ENCODE data around the gene SFRP5.
A peak's percentile ranks its signal among the peaks of the same experiment; 100 is the strongest.

Gene SFRP5

GRCh38 chr10:97737770-97738265 is 34.0 kb downstream of the SFRP5 start:
- no peaks in the 10 kb centered on the region for H3K27me3 ChIP-seq (replicated peaks; ENCODE audit: control insufficient read depth, insufficient read depth, low read length)
- H3K4me3 ChIP-seq (replicated peaks; ENCODE audit: low read depth, low read length), result peak overlapping the region; percentile 91
- DNase-seq (ENCODE audit: extremely low read depth, insufficient read length), result no peak
- H3K36me3 ChIP-seq (ENCODE audit: control insufficient read depth, insufficient read depth, low read length), result peaks cover 4% of the 10 kb centered on the region
- TF ChIP-seq, protein P1, sequence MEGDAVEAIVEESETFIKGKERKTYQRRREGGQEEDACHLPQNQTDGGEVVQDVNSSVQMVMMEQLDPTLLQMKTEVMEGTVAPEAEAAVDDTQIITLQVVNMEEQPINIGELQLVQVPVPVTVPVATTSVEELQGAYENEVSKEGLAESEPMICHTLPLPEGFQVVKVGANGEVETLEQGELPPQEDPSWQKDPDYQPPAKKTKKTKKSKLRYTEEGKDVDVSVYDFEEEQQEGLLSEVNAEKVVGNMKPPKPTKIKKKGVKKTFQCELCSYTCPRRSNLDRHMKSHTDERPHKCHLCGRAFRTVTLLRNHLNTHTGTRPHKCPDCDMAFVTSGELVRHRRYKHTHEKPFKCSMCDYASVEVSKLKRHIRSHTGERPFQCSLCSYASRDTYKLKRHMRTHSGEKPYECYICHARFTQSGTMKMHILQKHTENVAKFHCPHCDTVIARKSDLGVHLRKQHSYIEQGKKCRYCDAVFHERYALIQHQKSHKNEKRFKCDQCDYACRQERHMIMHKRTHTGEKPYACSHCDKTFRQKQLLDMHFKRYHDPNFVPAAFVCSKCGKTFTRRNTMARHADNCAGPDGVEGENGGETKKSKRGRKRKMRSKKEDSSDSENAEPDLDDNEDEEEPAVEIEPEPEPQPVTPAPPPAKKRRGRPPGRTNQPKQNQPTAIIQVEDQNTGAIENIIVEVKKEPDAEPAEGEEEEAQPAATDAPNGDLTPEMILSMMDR (IDR thresholded peaks at IDR 0.05; ENCODE audit: insufficient read depth, low read length, poor library complexity, severe bottlenecking), result no peak

GRCh38 chr10:97736902-97737769 is 34.7 kb downstream of the SFRP5 start, which contains the start of gene ZFYVE27:
ZFYVE27 (plus strand) TSS chr10:97737128; CDS start chr10:97738478, 1,350 bp downstream.
- DNase-seq (ENCODE audit: extremely low read depth, insufficient read length), result peak; percentile 98
- TF ChIP-seq, protein P1 (IDR thresholded peaks at IDR 0.05; ENCODE audit: insufficient read depth, low read length, poor library complexity, severe bottlenecking), result no peak
- Histone ChIP-seq H3K36me3 (ENCODE audit: control insufficient read depth, insufficient read depth, low read length) (peaks cover under 1% of the 10 kb centered on the region), H3K4me3 (replicated peaks; ENCODE audit: low read depth, low read length) (peak within 1 kb of the TSS; percentile 91), H3K27me3 (replicated peaks; ENCODE audit: control insufficient read depth, insufficient read depth, low read length) (no peaks in the 10 kb centered on the region)

DNA sequence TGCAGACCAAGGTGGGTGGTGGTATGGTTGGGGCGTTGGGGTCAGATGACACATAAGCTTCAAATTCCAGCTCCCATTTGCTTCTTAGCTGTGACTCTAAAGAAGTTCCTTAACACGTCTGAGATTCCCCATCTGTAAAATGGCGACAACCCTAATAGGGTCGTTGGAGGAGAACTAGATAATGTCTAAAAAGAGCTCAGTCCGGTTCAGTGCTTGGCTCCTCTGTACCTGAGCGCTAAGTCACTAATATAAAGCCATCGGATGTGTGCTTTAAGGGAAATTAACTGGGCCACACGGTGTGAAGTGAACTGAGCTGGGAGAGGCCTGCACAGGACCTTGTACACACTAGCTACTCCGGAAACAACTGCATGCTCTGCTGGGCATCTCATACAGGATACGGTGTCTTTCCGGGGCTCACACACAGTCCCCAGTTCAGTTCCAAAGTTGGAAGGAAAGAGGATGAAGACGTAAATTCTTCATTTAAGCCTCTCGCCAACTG is 35.3 kb downstream of the SFRP5 start:
- DNase-seq (ENCODE audit: extremely low read depth, insufficient read length), result no peak
- TF ChIP-seq, protein P1 (IDR thresholded peaks at IDR 0.05; ENCODE audit: insufficient read depth, low read length, poor library complexity, severe bottlenecking), result no peak
- Histone ChIP-seq H3K36me3 (ENCODE audit: control insufficient read depth, insufficient read depth, low read length) (no peaks in the 10 kb centered on the region; the same call in none of the 2 replicates), H3K4me3 (replicated peaks; ENCODE audit: low read depth, low read length) (peak overlapping the region; percentile 48), H3K27me3 (replicated peaks; ENCODE audit: control insufficient read depth, insufficient read depth, low read length) (no peaks in the 10 kb centered on the region)

DNA sequence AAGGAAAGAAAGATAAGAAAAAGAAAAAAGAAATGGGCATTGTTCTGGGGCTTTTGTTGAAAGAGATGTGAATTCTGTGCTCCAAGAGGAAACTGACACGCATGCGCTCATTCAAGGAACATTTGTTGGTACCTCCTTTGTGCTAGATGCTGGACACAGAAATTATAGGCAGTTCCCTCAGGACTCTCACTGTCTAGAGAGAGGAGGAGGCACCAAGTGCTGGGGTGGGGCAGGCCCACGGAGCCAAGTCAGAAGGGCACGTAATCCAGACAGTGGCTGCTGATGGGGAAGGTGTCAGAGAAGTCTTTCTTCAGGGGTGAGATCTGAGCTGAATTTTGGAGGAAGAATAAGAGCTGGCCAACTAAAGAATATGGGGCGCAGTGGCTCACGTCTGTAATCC is 37.8 kb downstream of the SFRP5 start:
- H3K27me3 ChIP-seq (replicated peaks; ENCODE audit: control insufficient read depth, insufficient read depth, low read length), result no peaks in the 10 kb centered on the region
- H3K4me3 ChIP-seq (replicated peaks; ENCODE audit: low read depth, low read length), result no peak overlapping the region
- no peaks in the 10 kb centered on the region; the same call in 1 of the 2 replicates for H3K36me3 ChIP-seq (ENCODE audit: control insufficient read depth, insufficient read depth, low read length)
- TF ChIP-seq, protein P1 (IDR thresholded peaks at IDR 0.05; ENCODE audit: insufficient read depth, low read length, poor library complexity, severe bottlenecking), result no peak
- no peak for DNase-seq (ENCODE audit: extremely low read depth, insufficient read length)

- H3K27me3 ChIP-seq (replicated peaks; ENCODE audit: control insufficient read depth, insufficient read depth, low read length), result no peaks in the 10 kb centered on the region
- no peak for DNase-seq (ENCODE audit: extremely low read depth, insufficient read length)
- no peak overlapping the region for H3K4me3 ChIP-seq (replicated peaks; ENCODE audit: low read depth, low read length)
- TF ChIP-seq, protein P1 (IDR thresholded peaks at IDR 0.05; ENCODE audit: insufficient read depth, low read length, poor library complexity, severe bottlenecking), result no peak
- no peaks in the 10 kb centered on the region for H3K36me3 ChIP-seq (ENCODE audit: control insufficient read depth, insufficient read depth, low read length)
Observed at GRCh38 chr10:97733256-97733655, 38.5 kb downstream of the SFRP5 start.
